Measurements from ENCODE around the gene MOV10. TPM values are rescaled to one million over a fixed set of nuclear protein-coding genes. Genes with fewer than 3 reads are reported as not detected.
"Not testable (repeated sequence)": the region's sequence is repeated elsewhere in the genome, so short reads cannot be mapped to it uniquely, and the experiment has no call there.

MOV10 gene
- total RNA-seq, 2 donors from 2014 or later: 29.5 to 32.3 TPM

GRCh38 chr1:112721294-112721693 is 46.8 kb downstream of the MOV10 start:
- not testable (repeated sequence) for DNase-seq (ENCODE audit: low spot score)
- intact Hi-C loops (cut with DNase I): loop anchor here (5.0 to 10.0 kb wide), 2 partner anchors 81 to 314 kb away; no protein-coding TSS in a partner anchor

DNA sequence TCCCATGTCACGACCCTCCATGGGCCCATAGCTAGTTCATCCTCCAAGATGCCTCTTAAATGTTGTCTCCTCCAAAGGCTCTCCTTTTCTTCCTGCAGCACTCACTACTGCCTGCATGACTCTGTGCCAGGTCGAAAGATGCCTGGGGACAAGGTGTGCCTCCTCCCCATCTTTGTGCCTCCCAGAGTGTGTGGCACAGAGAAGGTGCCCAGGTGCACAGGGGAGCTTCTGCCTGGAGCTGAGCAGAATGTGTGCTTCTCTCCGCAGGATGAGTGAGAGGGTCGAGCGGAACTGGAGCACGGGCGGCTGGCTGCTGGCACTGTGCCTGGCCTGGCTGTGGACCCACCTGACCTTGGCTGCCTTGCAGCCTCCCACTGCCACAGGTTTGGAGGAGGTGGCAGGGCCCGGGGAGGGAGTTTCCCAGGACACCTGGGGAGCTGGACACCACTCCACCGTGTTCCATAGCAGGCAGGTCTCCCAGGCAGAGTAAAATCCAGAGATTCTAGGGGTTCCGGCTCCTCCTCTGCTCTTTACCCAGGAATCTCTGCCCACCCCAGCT is 47.6 kb downstream of the MOV10 start:
- DNase-seq (ENCODE audit: low spot score): no peak
- intact Hi-C loops (cut with DNase I): loop anchor here (5.0 to 10.0 kb wide), 2 partner anchors 80 to 313 kb away; no protein-coding TSS in a partner anchor

DNA sequence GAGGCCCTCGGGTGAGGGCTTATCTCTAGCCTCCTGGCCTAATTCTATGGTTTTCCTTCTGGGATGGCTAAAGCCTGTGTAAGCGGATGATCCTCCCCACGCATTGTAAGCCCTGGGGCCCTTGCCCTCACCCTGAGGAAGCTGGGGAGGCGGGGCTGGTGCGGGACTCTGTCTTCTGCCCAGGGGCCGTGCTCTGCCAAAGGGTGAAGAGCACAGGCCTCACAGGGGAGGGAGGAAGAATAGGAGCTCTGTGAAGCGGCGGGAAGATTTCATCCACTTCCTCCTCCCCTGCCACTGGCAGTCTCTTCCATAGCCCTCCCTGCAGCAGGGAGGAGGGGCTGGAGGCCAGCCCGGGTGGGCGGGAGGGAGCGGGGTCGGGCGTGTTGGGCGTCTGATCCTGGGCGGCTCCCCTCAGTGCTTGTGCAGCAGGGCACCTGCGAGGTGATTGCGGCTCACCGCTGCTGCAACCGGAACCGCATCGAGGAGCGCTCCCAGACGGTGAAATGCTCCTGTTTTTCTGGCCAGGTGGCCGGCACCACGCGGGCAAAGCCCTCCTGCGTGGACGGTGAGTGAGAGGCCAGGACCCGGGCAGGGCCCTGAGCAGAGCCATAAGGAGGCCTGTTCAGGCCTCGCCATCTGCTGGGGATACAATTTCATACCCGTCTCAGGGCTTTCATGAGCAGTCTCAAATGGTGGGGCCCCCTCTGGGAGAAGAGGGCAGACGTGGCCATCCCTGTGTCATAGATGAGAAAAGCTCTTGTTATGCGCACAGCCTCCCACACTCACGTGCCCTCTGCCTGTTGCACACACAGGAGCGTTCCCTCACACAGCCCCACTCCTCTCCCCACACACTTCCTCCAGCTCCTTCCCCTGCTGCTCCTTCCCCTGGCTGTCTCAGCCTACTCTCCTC is 48.4 kb downstream of the MOV10 start:
- DNase-seq (ENCODE audit: low spot score): no peak
- intact Hi-C loops (cut with DNase I): loop anchor here (5.0 to 10.0 kb wide), 2 partner anchors 79 to 312 kb away; no protein-coding TSS in a partner anchor

- intact Hi-C loops (cut with DNase I): loop anchor here (5.0 to 10.0 kb wide), 2 partner anchors 79 to 311 kb away; no protein-coding TSS in a partner anchor
- no peak for DNase-seq (ENCODE audit: low spot score)
Observed at GRCh38 chr1:112723511-112723839, 49.0 kb downstream of the MOV10 start.

DNA sequence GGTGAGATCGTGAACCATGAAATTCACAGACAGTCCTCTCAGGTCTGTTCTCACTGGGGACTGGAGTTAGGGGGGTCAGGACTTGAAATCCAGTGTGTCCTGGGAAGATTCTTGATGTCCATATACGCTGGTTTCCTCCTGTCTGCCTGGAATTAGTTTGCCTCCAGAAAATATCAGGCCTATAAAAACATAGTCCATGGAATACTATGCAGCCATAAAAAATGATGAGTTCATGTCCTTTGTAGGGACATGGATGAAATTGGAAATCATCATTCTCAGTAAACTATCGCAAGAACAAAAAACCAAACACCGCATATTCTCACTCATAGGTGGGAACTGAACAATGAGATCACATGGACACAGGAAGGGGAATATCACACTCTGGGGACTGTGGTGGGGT is 49.8 kb downstream of the MOV10 start:
- intact Hi-C loops (cut with DNase I): loop anchor here (5.0 to 10.0 kb wide), 2 partner anchors 78 to 311 kb away; no protein-coding TSS in a partner anchor
- not testable (repeated sequence) for DNase-seq (ENCODE audit: low spot score)

DNA sequence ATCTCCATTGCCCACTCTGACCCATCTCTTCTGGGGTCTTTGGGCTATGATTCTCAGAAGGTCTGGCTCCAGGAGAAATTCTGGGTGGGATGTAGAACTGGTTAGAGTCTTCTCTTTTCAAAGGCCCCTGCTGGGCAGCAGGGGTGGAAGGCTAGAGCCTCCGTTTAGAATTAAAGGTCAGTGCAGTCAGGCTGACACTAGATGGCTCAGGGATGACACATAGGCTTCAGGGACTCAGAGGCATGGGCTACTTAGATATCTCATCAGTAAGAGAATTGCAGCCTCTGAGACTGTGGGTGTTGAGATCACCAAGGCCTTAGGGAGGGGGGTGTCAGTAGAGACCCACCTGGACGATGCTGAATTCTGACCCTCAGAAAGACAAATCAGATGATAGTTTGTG is 53.3 kb downstream of the MOV10 start:
- intact Hi-C loops (cut with DNase I): loop anchor here in 1 of 2 donors (10.0 kb wide), 1 partner anchor 307 kb away; no protein-coding TSS in a partner anchor
- DNase-seq (ENCODE audit: low spot score): no peak

GRCh38 chr1:112728306-112728971 is 54.0 kb downstream of the MOV10 start:
- intact Hi-C loops (cut with DNase I): loop anchor here in 1 of 2 donors (10.0 kb wide), 1 partner anchor 306 kb away; no protein-coding TSS in a partner anchor
- DNase-seq (ENCODE audit: low spot score): not testable (repeated sequence)

- DNase-seq (ENCODE audit: low spot score): not testable (repeated sequence)
- intact Hi-C loops (cut with DNase I): loop anchor here in 1 of 2 donors (10.0 kb wide), 1 partner anchor 306 kb away; no protein-coding TSS in a partner anchor
Observed at GRCh38 chr1:112729011-112729410, 54.6 kb downstream of the MOV10 start.

GRCh38 chr1:112729909-112730308 is 55.5 kb downstream of the MOV10 start:
- no peak for DNase-seq (ENCODE audit: low spot score)
- intact Hi-C loops (cut with DNase I): loop anchor here in 1 of 2 donors (10.0 kb wide), 1 partner anchor 305 kb away; no protein-coding TSS in a partner anchor

DNA sequence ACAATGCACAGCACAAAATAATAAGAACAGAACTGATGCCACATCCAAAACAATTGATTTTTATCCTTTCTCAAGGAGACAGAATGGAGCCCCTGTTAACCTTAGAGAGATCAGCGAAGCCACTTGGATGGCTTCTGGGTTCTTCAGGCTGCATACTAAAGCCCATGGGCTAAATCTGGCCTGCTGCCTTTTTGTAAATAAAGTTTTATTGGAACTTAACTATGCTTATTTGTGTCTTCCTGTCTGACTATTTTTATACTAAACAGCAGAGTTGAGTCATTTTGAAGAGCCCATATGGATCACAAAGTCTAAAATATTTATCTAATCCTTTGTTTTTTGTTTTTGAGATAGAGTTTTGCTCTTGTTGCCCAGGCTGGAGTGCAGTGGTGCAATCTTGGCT is 57.0 kb downstream of the MOV10 start:
- DNase-seq (ENCODE audit: low spot score): no peak
- intact Hi-C loops (cut with DNase I): no loop called here

GRCh38 chr1:112735752-112736151 is 61.3 kb downstream of the MOV10 start:
- no peak for DNase-seq (ENCODE audit: low spot score)
- intact Hi-C loops (cut with DNase I): no loop called here

- DNase-seq (ENCODE audit: low spot score): no peak
Observed at GRCh38 chr1:112737573-112737972, 63.1 kb downstream of the MOV10 start.

GRCh38 chr1:112743174-112744008 is 68.9 kb downstream of the MOV10 start:
- DNase-seq (ENCODE audit: low spot score): no peak
- intact Hi-C loops (cut with DNase I): no loop called here

More at GRCh38 chr1:112737573-112737972, 63.1 kb downstream of the MOV10 start:
- intact Hi-C loops (cut with DNase I): no loop called here

DNA sequence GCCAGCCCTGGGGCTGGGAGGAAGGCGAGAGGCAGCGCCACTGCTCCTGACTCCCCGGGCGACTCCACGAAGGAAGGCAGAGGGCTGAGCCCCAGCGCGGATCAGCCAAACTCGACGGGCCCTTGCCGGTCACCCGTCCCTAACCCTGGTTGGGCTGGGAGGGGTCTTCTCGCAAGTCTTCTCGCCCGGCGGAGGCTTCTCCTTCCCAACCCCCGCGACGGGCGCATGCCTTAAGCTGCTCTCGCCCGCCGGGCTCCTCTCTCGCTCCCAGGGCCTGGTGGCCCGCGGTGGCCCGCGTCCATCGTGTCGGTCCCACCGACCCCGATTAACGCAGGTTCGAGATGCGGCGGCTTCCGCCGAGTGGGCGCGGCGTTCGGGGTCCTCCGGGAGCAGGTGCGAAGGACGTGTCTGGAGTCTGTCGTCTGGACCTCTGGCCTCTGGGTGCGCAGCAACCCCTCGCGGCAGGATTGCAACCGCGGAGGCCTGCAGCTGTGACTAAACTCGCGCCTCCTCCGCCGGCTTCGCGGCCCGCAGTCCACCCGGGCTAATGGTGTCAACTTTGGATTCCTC is 69.6 kb downstream of the MOV10 start:
- DNase-seq (ENCODE audit: low spot score): no peak
- intact Hi-C loops (cut with DNase I): no loop called here

DNA sequence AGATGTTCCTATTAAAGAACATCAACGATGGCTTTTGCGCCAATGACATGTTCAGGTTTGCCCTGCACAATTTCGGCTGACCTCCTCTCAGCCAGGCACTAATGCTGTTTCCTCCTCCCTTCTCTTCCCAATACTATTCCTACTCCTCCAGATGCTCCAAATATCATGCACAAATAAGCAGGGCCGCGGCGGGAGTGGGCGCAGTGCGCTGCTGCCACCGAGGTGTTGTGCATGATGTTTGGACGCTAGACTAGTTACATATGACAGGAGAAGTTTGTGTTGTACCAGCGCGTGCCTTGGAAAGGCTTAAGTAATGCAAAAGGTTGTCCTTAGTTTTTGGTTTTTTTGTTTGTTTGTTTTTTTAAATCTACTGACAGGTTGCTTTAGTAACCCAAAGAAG is 73.9 kb downstream of the MOV10 start:
- no peak for DNase-seq (ENCODE audit: low spot score)
- intact Hi-C loops (cut with DNase I): no loop called here

All from posterior vena cava (tissue), 2 donors.